Natural killer cell (primary cell): ENCODE measurements around the gene VMA21. TPM values are rescaled to one million over a fixed set of nuclear protein-coding genes. Genes with fewer than 3 reads are reported as not detected.

Experiments used
- ATAC-seq, 3 donors: fragments of 150-1000 bp in 2 of 3; fragments of 200-7000 bp in 1 of 3; cut with Tn5 transposase; 1 replicate in 1 of 3; 2 replicates in 2 of 3; pipeline ENCODE4 v1.10.0; 2021; ENCODE audit warnings: mild to moderate bottlenecking in 2 of 3, moderate library complexity in 2 of 3
- DNase-seq, 2 donors: peaks; one replicate each; pipeline versions ENCODE4 v3.0.0 to v3.0.0-alpha.2; 2013 to 2021; ENCODE audit warnings: mixed read lengths in 1 of 2
- H3K27ac ChIP-seq: one replicate; pipeline ENCODE4 v1.5.1; 2013; ENCODE audit warnings: mild to moderate bottlenecking, low read length
- H3K27me3 ChIP-seq: one replicate; pipeline ENCODE4 v1.6.1; 2013; ENCODE audit warnings: low read length; ENCODE audit not compliant: control insufficient read depth, insufficient read depth
- H3K36me3 ChIP-seq: one replicate; pipeline ENCODE4 v1.6.1; 2013; ENCODE audit warnings: low read length; ENCODE audit not compliant: control insufficient read depth, insufficient read depth
- H3K4me1 ChIP-seq: one replicate; pipeline ENCODE4 v1.6.1; 2013; ENCODE audit warnings: low read length; ENCODE audit not compliant: control insufficient read depth, insufficient read depth
- H3K4me3 ChIP-seq: one replicate; pipeline ENCODE4 v1.5.1; 2013; ENCODE audit warnings: low read length
- H3K9me3 ChIP-seq: one replicate; pipeline ENCODE4 v1.6.1; 2013; ENCODE audit warnings: low read length; ENCODE audit not compliant: control insufficient read depth, insufficient read depth
- H3K27ac Mint-ChIP-seq, 2 donors: one replicate each; pipeline ENCODE4 v1.8.0; 2022; ENCODE audit warnings: mild to moderate bottlenecking in 2 of 2, mixed read lengths in 2 of 2, moderate library complexity in 1 of 2
- H3K27me3 Mint-ChIP-seq, 2 donors: one replicate each; pipeline ENCODE4 v1.8.0; 2022; ENCODE audit warnings: low read depth in 2 of 2, mixed read lengths in 2 of 2
- H3K36me3 Mint-ChIP-seq: one replicate; pipeline ENCODE4 v1.8.0; 2022; ENCODE audit warnings: mixed read lengths
- H3K4me1 Mint-ChIP-seq, 2 donors: one replicate each; pipeline ENCODE4 v1.8.0; 2022; ENCODE audit warnings: mixed read lengths in 2 of 2
- H3K4me3 Mint-ChIP-seq: one replicate; pipeline ENCODE4 v1.8.0; 2022; ENCODE audit warnings: mild to moderate bottlenecking, moderate library complexity, mixed read lengths
- H3K9me3 Mint-ChIP-seq, 2 donors: one replicate each; pipeline ENCODE4 v1.8.0; 2022; ENCODE audit warnings: mixed read lengths in 2 of 2
- CTCF ChIP-seq: fragments of 200-600 bp; IDR thresholded peaks from one replicate; pipeline ENCODE4 v1.8.0; 2022; ENCODE audit warnings: antibody characterized with exemption
- WGBS: methylation state at CpG from one replicate; pipeline ENCODE4 v1.1.7; 2013; ENCODE audit warnings: missing lambda C conversion rate; ENCODE audit not compliant: insufficient coverage; 5-methylcytosine and 5-hydroxymethylcytosine counted together
- intact Hi-C: fragments of 100-400 bp; cut with micrococcal nuclease; formaldehyde crosslinking; loops from one replicate; pipeline ENCODE4 v1.14.2; 2022
- total RNA-seq, 4 donors: library from RNA; stranded (reverse); fragments of 120-200 nt in 1 of 4; gene quantifications; one replicate each; pipeline versions ENCODE4 v1.2.3 to v1.2.4, GENCODE V29; 2013 to 2022

Gene VMA21
- total RNA-seq, 3 donors from 2014 or later (not counting 1 experiment from before 2014, with no cell fraction given), result 20.0 to 21.9 (median 21.4) TPM

- 83% methylated on average over 2 of the region's 3 CpGs for WGBS
- ATAC-seq (no peak), DNase-seq (no peak)
- H3K4me3 Mint-ChIP-seq, result no peak overlapping the region
- no peaks in the 10 kb centered on the region for H3K9me3 Mint-ChIP-seq
- Histone ChIP-seq H3K27ac (no peak overlapping the region), H3K27me3 (no peaks in the 10 kb centered on the region), H3K4me1 (no peaks in the 10 kb centered on the region), H3K9me3 (no peaks in the 10 kb centered on the region), H3K36me3 (no peaks in the 10 kb centered on the region), H3K4me3 (no peak overlapping the region)
- TF ChIP-seq CTCF, result no peak
- H3K4me1 Mint-ChIP-seq, result peaks cover 0 to 4% of the 10 kb centered on the region in 2 donors
- H3K36me3 Mint-ChIP-seq, result no peaks in the 10 kb centered on the region
- peaks cover 0 to 6% of the 10 kb centered on the region in 2 donors for H3K27me3 Mint-ChIP-seq
- H3K27ac Mint-ChIP-seq, result no peak overlapping the region
- intact Hi-C loops, result no loop called here
Measured at GRCh38 chrX:151386838-151387459, 10.1 kb upstream of the VMA21 start.

GRCh38 chrX:151391722-151392121 is 5.3 kb upstream of the VMA21 start:
- Histone ChIP-seq H3K4me1 (peaks cover 36% of the 10 kb centered on the region), H3K27me3 (no peaks in the 10 kb centered on the region), H3K9me3 (no peaks in the 10 kb centered on the region), H3K4me3 (no peak overlapping the region), H3K36me3 (no peaks in the 10 kb centered on the region), H3K27ac (no peak overlapping the region)
- no peak for ATAC-seq
- Mint-ChIP-seq H3K9me3 (no peaks in the 10 kb centered on the region), H3K27me3 (no peaks in the 10 kb centered on the region), H3K36me3 (no peaks in the 10 kb centered on the region), H3K4me1 (peaks cover 21 to 31% of the 10 kb centered on the region in 2 donors), H3K27ac (no peak overlapping the region), H3K4me3 (no peak overlapping the region)
- no peak for DNase-seq
- no peak for TF ChIP-seq CTCF
- WGBS, result 97% methylated on average over 22 of the region's 22 CpGs
- intact Hi-C loops, result loop anchor here (1.0 to 2.0 kb wide), 2 partner anchors 97 to 289 kb away; no protein-coding TSS in a partner anchor

- H3K9me3 ChIP-seq, result no peaks in the 10 kb centered on the region
- H3K27ac ChIP-seq, result peak overlapping the region; percentile 76
- peak overlapping the region; percentile 90 to 97 for H3K27ac Mint-ChIP-seq
- H3K4me3 ChIP-seq, result no peak overlapping the region
- ATAC-seq (peak; percentile 55 to 66 (median 64)), DNase-seq (peak; percentile 38 to 87)
- no peaks in the 10 kb centered on the region for H3K9me3 Mint-ChIP-seq
- H3K4me3 Mint-ChIP-seq, result peak overlapping the region; percentile 87
- WGBS, result no CpG with 5 or more reads among the region's 1 CpG
- TF ChIP-seq CTCF, result no peak
- no peaks in the 10 kb centered on the region for H3K27me3 ChIP-seq
- peaks cover 34 to 39% of the 10 kb centered on the region in 2 donors for H3K4me1 Mint-ChIP-seq
- peaks cover 47% of the 10 kb centered on the region for H3K4me1 ChIP-seq
- no peaks in the 10 kb centered on the region for H3K36me3 Mint-ChIP-seq
- no peaks in the 10 kb centered on the region for H3K27me3 Mint-ChIP-seq
- no peaks in the 10 kb centered on the region for H3K36me3 ChIP-seq
- intact Hi-C loops, result loop anchor here (2.0 kb wide), 1 partner anchor 287 kb away; no protein-coding TSS in a partner anchor
Measured at GRCh38 chrX:151393514-151393913, 3.5 kb upstream of the VMA21 start.
